NCI-H774 (cell line): ENCODE data around the gene ITPKC.

Source experiments
- DNase-seq: peaks from one replicate; lab custom pipeline; 2025; lab: John Stamatoyannopoulos, UW

The ITPKC gene

GRCh38 chr19:40716482-40717324 lies at the start of gene ITPKC, which contains the start of gene COQ8B:
Gene ITPKC (plus strand): TSS chr19:40717112. CDS start chr19:40717136, 24 bp downstream.
Gene COQ8B (minus strand): TSS chr19:40716886. CDS start chr19:40714632, 2,254 bp downstream.
- peak; percentile 91 for DNase-seq

GRCh38 chr19:40667602-40668001 lies 49.3 kb upstream of the ITPKC start:
- DNase-seq: no peak

DNA sequence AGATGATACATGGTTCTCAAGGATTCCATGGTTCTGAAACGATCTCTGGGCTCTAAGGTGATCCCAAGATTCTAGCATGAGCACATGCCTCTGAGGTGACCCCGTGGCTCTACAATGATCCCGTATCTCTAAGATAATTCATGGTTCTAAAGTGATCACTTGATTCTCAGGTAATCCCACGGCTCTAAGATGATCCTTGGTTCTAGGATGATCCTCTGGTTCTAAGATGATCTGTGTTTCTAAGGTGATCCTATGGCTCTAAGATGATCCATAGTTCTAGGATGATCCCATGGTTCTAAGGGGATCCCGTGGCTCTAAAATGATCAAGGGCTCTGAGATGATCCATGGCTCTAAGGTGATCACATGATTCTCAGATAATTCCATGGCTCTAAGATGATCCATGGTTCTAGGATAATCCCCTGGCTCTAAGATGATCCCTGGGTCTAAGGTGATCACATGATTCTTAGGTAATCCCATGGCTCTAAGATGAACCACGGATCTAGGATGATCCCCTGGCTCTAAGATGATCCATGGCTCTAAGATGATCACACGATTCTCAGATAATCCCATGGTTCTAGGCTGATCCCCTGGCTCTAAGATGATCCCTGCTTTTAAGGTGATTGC lies 47.8 kb upstream of the ITPKC start:
- DNase-seq: no peak

DNA sequence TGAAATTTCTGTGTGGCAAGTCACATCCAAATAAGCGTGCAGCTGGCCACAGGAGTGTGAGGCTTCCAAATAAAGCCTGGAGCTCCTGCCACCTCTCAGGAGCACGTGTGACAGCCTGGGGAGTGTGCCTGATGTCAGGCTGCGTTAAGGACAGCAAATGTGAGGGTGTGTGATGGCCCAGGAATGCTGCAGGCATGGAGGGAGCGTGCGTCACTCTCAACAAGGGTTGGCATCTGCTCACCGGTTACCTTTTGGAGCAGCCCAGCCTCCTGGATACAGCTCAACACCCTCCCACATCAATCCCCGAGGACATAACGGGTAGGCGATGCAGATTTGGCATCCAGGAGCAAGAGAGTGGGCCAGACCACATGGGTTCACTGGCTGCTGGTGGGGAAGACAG lies 45.5 kb upstream of the ITPKC start:
- DNase-seq: no peak

DNA sequence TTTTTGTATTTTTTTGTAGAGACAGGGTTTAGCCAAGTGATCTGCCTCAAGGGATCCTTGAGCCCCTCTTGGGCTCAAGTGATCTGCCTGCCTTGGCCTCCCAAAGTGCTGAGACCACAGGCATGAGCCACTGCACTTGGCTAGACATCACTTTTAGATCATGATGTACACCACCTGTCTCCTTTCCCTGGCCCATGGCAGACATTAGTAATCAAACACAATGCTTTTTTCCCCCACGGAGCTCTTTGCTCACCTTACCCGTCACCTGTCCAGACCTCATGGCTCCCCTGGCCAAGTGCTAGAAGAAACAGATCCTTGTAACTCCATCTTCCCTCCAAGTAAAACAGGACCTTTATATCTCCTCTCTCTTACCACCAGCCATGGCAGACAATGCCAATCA lies 44.9 kb upstream of the ITPKC start:
- DNase-seq: no peak

GRCh38 chr19:40672573-40673299 lies 44.2 kb upstream of the ITPKC start:
- no peak for DNase-seq

DNA sequence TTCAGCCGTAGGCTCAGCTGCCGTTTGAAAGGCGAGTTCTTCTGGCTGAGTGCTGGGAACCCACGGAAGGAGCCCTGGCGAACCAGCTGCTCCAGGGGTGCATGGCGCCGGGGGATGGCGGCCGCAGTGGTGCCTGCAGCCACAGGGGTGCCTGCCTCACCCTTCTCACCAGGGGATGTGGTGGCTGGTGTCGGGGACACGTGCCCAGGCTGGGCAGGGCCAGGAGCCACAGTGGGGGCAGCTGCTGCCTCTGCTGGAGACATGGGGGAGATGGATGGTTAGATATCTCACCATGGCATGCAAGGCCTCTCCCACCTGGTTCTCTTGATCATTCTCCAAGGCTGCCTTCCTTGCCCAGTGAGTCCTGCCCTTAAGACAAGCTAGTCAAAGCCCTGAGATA lies 43.5 kb upstream of the ITPKC start:
- DNase-seq: no peak

GRCh38 chr19:40674291-40674690 lies 42.6 kb upstream of the ITPKC start:
- DNase-seq: no peak

DNA sequence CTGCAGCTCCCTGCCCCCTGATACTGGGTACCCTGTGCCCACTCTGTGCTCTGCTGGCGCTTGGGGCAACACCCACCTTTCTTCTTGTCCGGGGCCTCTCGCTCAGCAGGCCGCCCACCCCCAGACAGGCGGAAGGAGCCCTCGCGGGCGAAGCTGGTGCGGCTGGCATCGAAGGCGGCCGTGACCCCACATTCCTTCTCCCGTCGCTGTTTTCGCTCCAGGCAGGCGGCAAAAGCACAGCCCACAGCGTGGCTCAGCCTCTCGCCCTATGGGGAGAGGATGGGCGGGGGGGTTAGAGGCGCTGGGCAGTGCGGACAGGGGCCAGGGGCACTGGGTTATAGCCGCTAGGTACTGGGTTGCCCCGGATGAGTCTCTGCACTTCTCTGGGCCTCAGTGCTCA lies 39.8 kb upstream of the ITPKC start:
- no peak for DNase-seq

DNA sequence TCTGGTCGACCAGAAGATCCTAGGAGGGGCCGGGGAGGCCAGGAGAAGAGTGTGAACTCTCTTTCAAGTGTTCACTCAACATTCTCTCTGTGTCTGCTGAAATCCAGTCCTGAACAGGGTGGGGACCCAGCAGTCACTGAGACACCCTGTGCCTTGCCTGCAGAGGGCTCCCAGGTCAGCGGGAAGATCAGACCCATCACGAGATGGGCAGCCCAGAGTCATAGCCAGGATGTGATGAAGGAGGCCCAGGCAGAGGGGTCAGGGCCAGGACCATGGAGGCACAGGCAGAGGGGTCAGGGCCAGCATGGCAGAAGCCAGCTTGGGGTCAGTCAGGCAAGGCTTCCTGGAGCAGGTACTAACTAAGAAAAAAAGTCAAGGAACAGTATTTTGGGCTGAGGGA lies 35.9 kb upstream of the ITPKC start:
- no peak for DNase-seq

DNA sequence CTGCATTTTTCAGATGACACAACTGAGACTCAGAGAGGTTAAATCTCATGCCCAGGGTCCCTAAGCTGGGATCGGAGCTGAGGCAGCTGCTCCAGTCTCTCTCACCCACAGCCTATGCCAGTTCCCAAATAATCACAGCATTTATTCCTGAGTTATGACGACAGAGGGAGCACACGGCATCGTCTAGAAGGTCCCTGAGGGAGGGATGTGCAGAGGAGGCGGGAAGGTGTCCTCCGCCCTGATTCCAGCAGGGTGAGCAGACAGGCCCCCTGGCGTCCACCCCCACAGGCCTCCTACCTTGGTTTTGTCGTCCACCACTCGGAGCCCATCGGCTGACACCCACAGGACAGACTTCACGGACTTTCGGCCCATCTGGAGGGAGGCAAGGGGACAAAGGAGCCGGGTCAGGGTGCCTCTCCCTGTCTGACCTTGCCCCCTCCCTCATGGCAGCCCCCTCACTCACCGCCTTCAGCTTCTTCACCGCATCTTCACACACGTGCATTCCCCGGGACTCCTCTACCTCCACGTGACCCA lies 34.4 kb upstream of the ITPKC start:
- DNase-seq: no peak

DNA sequence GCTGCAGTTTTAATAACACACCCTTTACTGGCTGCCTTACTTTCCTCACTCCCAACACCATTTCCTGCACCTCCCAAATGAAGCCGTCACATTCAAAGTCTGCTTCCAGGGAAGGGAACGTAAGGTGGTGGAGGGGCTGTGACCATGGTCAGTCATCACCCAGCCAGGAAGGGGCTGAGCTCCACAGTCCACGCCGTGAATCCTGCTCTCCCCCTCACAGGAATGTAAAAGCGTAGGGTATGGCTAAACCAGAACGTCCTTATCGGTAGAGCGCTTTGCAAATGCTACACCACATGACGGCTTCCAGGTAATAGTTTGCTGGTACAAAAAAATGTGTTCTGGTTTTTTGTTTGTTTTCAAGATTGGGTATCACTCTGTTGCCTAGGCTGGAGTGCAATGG lies 33.5 kb upstream of the ITPKC start:
- no peak for DNase-seq

- DNase-seq: no peak
These were observed 32.6 kb upstream of the ITPKC start for GRCh38 chr19:40684280-40684679.

DNA sequence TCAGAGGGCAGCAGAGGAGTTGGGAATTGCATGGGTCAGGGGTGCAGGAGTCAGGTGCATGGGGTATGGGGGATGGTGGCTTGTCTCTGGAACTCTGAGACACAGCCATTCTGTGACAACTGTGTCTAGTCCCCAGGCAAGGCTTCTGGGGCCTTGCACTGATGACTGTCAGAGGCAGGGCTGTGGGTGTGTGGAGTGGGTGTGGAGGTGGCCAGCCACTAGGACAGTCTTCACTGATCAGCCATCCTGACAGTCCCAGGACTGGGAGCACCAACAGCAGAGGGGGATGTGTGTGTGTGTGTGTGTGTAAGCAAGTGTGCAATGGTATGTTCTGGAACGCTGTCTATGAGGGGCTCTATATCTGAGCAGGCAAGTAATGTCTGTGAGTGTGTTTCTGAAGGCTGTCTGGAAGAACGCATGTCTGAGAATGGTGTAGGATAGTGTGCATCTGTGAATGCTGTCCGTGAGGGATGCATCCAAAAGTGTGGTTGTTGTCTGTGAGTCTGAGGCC lies 31.8 kb upstream of the ITPKC start:
- no peak for DNase-seq

GRCh38 chr19:40685563-40685962 lies 31.3 kb upstream of the ITPKC start:
- DNase-seq: no peak

DNA sequence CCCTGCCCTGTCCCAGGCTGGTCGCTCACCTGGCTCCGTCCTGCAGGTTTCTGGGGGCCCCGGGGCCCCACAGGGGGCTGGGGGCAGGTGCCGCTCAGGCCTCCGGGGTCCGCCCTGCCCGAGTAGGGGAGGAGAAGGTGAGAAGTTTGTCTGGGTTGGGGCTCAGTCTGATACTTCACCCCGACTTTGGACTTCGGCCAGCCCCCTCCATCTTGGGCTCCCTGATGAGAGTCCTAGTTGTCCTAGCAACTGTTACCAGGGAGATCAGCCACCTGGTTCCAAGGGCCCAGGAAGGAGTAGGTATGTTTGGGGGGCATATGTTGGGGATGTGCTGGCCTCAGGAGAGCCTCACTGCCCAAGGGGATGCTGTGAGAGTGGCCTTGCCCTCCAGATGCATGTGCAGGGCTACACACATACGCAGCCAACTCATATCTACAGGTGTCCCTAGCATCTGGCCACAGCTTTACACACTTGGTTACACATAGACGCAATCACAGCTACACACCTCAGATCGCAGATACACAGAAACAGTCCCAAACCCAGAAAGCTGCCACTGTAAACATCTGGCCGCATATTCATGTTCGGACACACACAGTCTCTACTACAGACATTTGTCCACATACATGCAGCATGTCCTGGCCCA lies 29.9 kb upstream of the ITPKC start:
- DNase-seq: no peak

GRCh38 chr19:40687525-40688016 lies 29.3 kb upstream of the ITPKC start:
- DNase-seq: no peak

DNA sequence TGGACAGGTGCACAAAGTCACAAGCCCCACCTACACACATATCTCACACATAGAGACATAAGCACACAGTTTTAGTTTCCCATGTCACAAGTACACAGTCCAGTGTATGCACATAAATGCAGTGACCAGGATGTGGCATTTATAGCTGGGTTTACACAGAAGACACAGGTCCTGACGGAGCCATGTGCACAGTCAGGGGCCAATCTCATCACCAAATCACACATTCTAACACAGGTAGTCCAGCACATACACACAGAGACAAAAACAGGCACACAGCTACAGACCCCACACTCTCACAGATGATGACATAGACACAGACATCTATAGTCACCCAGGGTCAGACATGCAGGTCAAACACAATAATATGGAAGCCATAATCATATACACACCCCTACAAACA lies 28.6 kb upstream of the ITPKC start:
- DNase-seq: no peak

DNA sequence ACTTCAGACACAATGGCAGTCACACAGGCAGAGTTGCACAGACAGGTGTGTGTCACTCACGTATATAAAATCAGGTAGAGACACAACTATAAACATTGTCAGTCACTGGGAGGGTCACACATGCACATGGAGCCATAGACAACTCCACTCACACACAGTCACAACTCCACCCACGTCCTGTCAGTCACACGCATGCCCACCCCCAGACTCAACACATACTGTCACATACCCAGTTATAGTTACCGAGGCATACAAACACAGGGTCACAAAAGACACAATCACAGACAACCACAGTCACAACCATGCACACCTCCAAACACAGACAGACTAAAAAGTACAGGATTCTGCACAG lies 27.9 kb upstream of the ITPKC start:
- no peak for DNase-seq

DNA sequence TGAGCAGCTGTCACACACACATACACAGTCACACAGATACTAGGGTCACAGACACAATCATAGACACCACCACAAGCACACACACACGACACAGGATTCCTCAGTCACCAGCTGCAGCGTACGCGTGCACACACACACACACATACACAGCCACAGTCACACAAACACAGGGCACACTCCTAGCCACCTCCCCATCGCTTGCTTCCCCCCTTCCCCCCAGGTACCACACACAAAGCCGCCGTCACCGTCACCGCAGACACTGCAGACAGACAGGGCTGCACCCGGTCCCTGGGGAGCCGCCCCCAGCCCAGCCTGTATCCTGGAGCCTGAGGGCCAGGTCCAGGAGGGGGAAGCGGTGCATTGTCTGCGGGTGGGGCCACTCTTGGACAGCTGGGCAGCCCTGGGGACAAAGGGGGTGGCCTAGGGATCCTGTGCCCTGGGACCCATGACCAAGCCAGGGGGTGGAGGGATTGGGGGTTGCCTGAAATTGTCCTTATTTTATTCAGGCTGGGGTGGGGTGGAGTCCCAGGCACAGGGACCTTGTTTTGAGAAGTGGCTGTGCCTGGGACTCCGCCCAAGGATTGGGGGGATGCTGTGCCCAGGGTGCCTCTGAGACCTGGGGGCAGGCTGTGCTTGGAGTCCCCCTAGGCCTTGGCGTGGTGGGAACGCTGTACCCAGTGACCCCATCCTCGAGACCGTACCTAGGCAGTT lies 27.4 kb upstream of the ITPKC start:
- no peak for DNase-seq

DNA sequence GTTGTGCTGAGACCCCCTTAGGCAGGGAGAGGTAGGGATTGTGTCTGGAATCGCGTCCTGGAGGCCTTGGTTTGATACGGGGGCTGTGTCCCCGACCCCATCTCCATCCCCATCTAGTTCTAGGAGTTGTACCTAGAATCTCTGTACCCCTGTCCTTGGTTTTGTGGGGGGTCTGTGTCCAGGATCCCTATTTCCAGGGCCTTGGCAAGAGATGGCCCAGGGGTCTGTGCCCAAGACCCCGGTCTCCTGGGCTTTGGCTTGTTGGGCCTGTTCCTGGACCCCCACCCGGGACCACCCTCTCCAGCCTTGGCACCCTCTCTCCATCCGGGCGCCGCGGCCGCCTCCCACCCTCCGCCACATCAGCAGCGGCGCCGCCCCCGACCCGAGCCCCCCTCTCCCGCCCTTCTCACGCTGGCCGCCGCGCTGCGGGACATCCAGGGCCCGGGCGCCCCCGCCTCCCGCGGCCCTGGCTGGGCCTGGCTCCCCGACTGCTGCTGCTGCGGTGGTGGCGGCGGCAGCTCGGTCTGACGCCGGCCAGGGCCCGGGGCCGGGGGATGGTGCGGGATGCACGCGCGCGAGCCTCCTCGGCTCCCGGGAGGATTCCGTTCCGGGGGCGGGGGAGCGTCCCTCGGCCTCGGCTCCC lies 26.7 kb upstream of the ITPKC start, which contains the start of gene NUMBL:
Gene NUMBL, minus strand, starts transcription at position 602 of the 643 bp plus-strand sequence. Its CDS starts 168 bp downstream, at position 434.
- no peak for DNase-seq
